Esophagus muscularis mucosa (tissue), 3 donors: ENCODE results near the gene RBMX2.

Experiments
- CTCF ChIP-seq, 3 experiments: fragments of 200-600 bp in 2 of 3; fragments of 450-650 bp in 1 of 3; sonication (generic) in 2 of 3; IDR thresholded peaks; one replicate each; pipeline ENCODE4 v1.5.1; 2017 to 2019; ENCODE audit warnings: antibody characterized with exemption in 3 of 3, mild to moderate bottlenecking in 2 of 3, moderate library complexity in 1 of 3
- EP300 ChIP-seq: sonication (generic); formaldehyde crosslinking; IDR thresholded peaks from one replicate; pipeline ENCODE4 v1.6.1; 2017; ENCODE audit warnings: antibody characterized with exemption

GRCh38 chrX:130443875-130444274 lies 42.1 kb downstream of the RBMX2 start:
- no peak for TF ChIP-seq CTCF (IDR thresholded peaks at IDR 0.05)
- no peak for TF ChIP-seq EP300
